GM23338 (cell line): Measurements from ENCODE around the gene CFAP97D2. TPM values are rescaled to one million over a fixed set of nuclear protein-coding genes. Genes with fewer than 3 reads are reported as not detected.

Experiments
- ATAC-seq: fragments of 200-7000 bp; cut with Tn5 transposase; 3 replicates; pipeline ENCODE4 v1.9.1; 2020
- DNase-seq: peaks from one replicate; pipeline ENCODE4 v3.0.0-alpha.2; 2015; ENCODE audit warnings: low spot score
- H2AFZ ChIP-seq: fragments of 200-600 bp; sonication (generic); 2 replicates; pipeline ENCODE4 v1.8.0; 2016; ENCODE audit warnings: antibody characterized with exemption, mild to moderate bottlenecking, moderate library complexity
- H3F3A ChIP-seq: fragments of 200-600 bp; sonication (generic); replicated peaks from 2 replicates; pipeline ENCODE4 v1.8.0; 2017; ENCODE audit warnings: antibody characterized with exemption, mixed run types, low read depth
- H3K27ac ChIP-seq: fragments of 200-600 bp; sonication (generic); 2 replicates; pipeline ENCODE4 v1.6.1; 2016; ENCODE audit warnings: low read depth
- H3K27me3 ChIP-seq: fragments of 200-600 bp; sonication (generic); 2 replicates; pipeline ENCODE4 v1.8.0; 2016; ENCODE audit warnings: mild to moderate bottlenecking, mixed run types, moderate library complexity; ENCODE audit not compliant: insufficient read depth
- H3K36me3 ChIP-seq: fragments of 200-600 bp; sonication (generic); 2 replicates; pipeline ENCODE4 v1.8.0; 2016; ENCODE audit warnings: mild to moderate bottlenecking; ENCODE audit not compliant: insufficient read depth
- H3K4me1 ChIP-seq: fragments of 200-600 bp; sonication (generic); 2 replicates; pipeline ENCODE4 v1.8.0; 2016; ENCODE audit warnings: mild to moderate bottlenecking, moderate library complexity; ENCODE audit not compliant: insufficient read depth
- H3K4me2 ChIP-seq: fragments of 200-600 bp; sonication (generic); 2 replicates; pipeline ENCODE4 v1.7.1; 2017; ENCODE audit warnings: mixed run types
- H3K4me3 ChIP-seq: fragments of 200-600 bp; sonication (generic); 2 replicates; pipeline ENCODE4 v1.6.1; 2016; ENCODE audit warnings: mixed run types
- H3K79me2 ChIP-seq: fragments of 200-600 bp; sonication (generic); replicated peaks from 2 replicates; pipeline ENCODE4 v1.8.0; 2017; ENCODE audit warnings: mild to moderate bottlenecking; ENCODE audit not compliant: insufficient read depth
- H3K9me2 ChIP-seq: fragments of 200-600 bp; sonication (generic); 2 replicates; pipeline ENCODE4 v1.8.0; 2017; ENCODE audit not compliant: insufficient read depth
- H4K20me1 ChIP-seq: fragments of 200-600 bp; sonication (generic); replicated peaks from 2 replicates; pipeline ENCODE4 v1.8.0; 2017; ENCODE audit warnings: mild to moderate bottlenecking; ENCODE audit not compliant: insufficient read depth
- H3K27ac Mint-ChIP-seq: 2 replicates; pipeline ENCODE4 v1.8.0; 2020; ENCODE audit warnings: inconsistent platforms, mild to moderate bottlenecking, moderate library complexity, mixed read lengths
- H3K27me3 Mint-ChIP-seq: 3 replicates; pipeline ENCODE4 v1.8.0; 2022; ENCODE audit warnings: low read depth, mild to moderate bottlenecking, moderate library complexity, mixed read lengths, inconsistent platforms; ENCODE audit not compliant: insufficient read depth, poor library complexity
- H3K36me3 Mint-ChIP-seq: 3 replicates; pipeline ENCODE4 v1.8.0; 2021; ENCODE audit warnings: low read depth, mild to moderate bottlenecking, inconsistent platforms, moderate library complexity, mixed read lengths
- H3K4me1 Mint-ChIP-seq: 3 replicates; pipeline ENCODE4 v1.8.0; 2020; ENCODE audit warnings: mild to moderate bottlenecking, inconsistent platforms, mixed read lengths
- H3K4me3 Mint-ChIP-seq: 3 replicates; pipeline ENCODE4 v1.8.0; 2021; ENCODE audit warnings: moderate library complexity, mild to moderate bottlenecking, inconsistent platforms, mixed read lengths
- H3K9me3 Mint-ChIP-seq: 3 replicates; pipeline ENCODE4 v1.8.0; 2020; ENCODE audit warnings: moderate library complexity, mild to moderate bottlenecking, inconsistent platforms, mixed read lengths
- CREB1 ChIP-seq: fragments of 250-450 bp; sonication (Bioruptor Pico); IDR thresholded peaks from 2 replicates; pipeline ENCODE4 v1.5.0; 2020; ENCODE audit warnings: low read depth, mild to moderate bottlenecking, moderate library complexity
- CTCF ChIP-seq, 2 experiments: fragments of 200-600 bp in 1 of 2; sonication (generic) in 1 of 2; conservative IDR thresholded peaks; 2 replicates each; pipeline versions ENCODE4 v1.5.1 to v1.6.1; 2016 to 2017; ENCODE audit warnings: antibody characterized with exemption in 2 of 2, low read depth in 2 of 2, mild to moderate bottlenecking in 2 of 2, moderate library complexity in 1 of 2
- ETS1 ChIP-seq: IDR thresholded peaks from 2 replicates; pipeline ENCODE4 v1.6.1; 2016; ENCODE audit warnings: antibody characterized with exemption
- EZH2 ChIP-seq: fragments of 200-600 bp; sonication (generic); IDR thresholded peaks from one replicate; pipeline ENCODE4 v1.8.0; 2017; ENCODE audit warnings: antibody characterized with exemption, mild to moderate bottlenecking, low read depth; ENCODE audit not compliant: unreplicated experiment
- EZH2phosphoT487 ChIP-seq: fragments of 200-600 bp; sonication (generic); IDR thresholded peaks from one replicate; pipeline ENCODE4 v1.8.1; 2018; ENCODE audit warnings: antibody characterized with exemption; ENCODE audit not compliant: unreplicated experiment
- JUNB ChIP-seq: IDR thresholded peaks from one replicate; pipeline ENCODE4 v1.6.1; 2016; ENCODE audit warnings: antibody characterized with exemption; ENCODE audit not compliant: unreplicated experiment
- NANOG ChIP-seq: IDR thresholded peaks from 2 replicates; pipeline ENCODE4 v1.6.1; 2016; ENCODE audit warnings: antibody characterized with exemption, borderline replicate concordance
- POLR2AphosphoS5 ChIP-seq: IDR thresholded peaks from 2 replicates; pipeline ENCODE4 v1.6.1; 2016; ENCODE audit warnings: antibody characterized with exemption, low read depth
- REST ChIP-seq: IDR thresholded peaks from one replicate; pipeline ENCODE4 v1.6.1; 2018; ENCODE audit warnings: antibody characterized with exemption; ENCODE audit not compliant: unreplicated experiment
- STAT1 ChIP-seq: IDR thresholded peaks from one replicate; pipeline ENCODE4 v1.6.1; 2016; ENCODE audit warnings: antibody characterized with exemption; ENCODE audit not compliant: unreplicated experiment
- ZNF114 ChIP-seq: fragments of 250-450 bp; sonication (Bioruptor Pico); IDR thresholded peaks from 2 replicates; pipeline ENCODE4 v1.5.0; 2020; ENCODE audit warnings: mild to moderate bottlenecking, moderate library complexity
- ZNF331 ChIP-seq: fragments of 250-450 bp; sonication (Bioruptor Pico); IDR thresholded peaks from 2 replicates; pipeline ENCODE4 v1.5.0; 2020; ENCODE audit warnings: low read depth, mild to moderate bottlenecking, moderate library complexity
- ZNF462 ChIP-seq: fragments of 250-450 bp; sonication (Bioruptor Pico); IDR thresholded peaks from 2 replicates; pipeline ENCODE4 v1.5.0; 2020; ENCODE audit warnings: mild to moderate bottlenecking, moderate library complexity
- polyA plus RNA-seq: library from polyadenylated mRNA; unstranded; fragments of >200 nt; fragmentation: Nextera tagmentation; extraction: Ambion mirVana; gene quantifications from 2 replicates; pipeline ENCODE4 v1.2.1, GENCODE V29; 2016
- total RNA-seq: library from RNA; depleted of rRNA; stranded (reverse); fragments of >200 nt; shearing (Covaris generic); gene quantifications from 2 replicates; pipeline ENCODE4 v1.2.3, GENCODE V29; 2014

Gene CFAP97D2
- total and polyA plus RNA-seq, 2 experiments from 2014 or later, result not detected

GRCh38 chr13:114142137-114142550, 36.9 kb upstream of the CFAP97D2 start:
- Histone ChIP-seq H3K4me3 (no peak overlapping the region), H2AFZ (no peak overlapping the region), H3K36me3 (no peaks in the 10 kb centered on the region), H3K27me3 (no peaks in the 10 kb centered on the region), H3K4me2 (no peak overlapping the region), H4K20me1 (no peaks in the 10 kb centered on the region), H3K9me2 (no peaks in the 10 kb centered on the region), H3K4me1 (no peaks in the 10 kb centered on the region), H3F3A (no peaks in the 10 kb centered on the region), H3K27ac (no peak overlapping the region), H3K79me2 (no peaks in the 10 kb centered on the region)
- no peak overlapping the region for H3K4me3 Mint-ChIP-seq
- H3K27me3 Mint-ChIP-seq, result peaks cover 9% of the 10 kb centered on the region
- no peak overlapping the region for H3K27ac Mint-ChIP-seq
- H3K9me3 Mint-ChIP-seq, result peaks cover 7% of the 10 kb centered on the region; the same call in 2 of the 3 replicates
- TF ChIP-seq REST, result no peak
- TF ChIP-seq JUNB, result no peak
- no peak for TF ChIP-seq ETS1
- TF ChIP-seq CREB1 (CRISPR knock-in tag), result no peak
- no peak for TF ChIP-seq CTCF (conservative IDR thresholded peaks at IDR 0.05; ENCODE audit: low read depth in 2 of 2)
- TF ChIP-seq EZH2, result no peak
- TF ChIP-seq POLR2AphosphoS5, result no peak
- TF ChIP-seq ZNF331 (CRISPR knock-in tag), result no peak
- TF ChIP-seq NANOG, result no peak
- TF ChIP-seq STAT1, result no peak
- TF ChIP-seq ZNF462 (CRISPR knock-in tag), result no peak
- no peak for TF ChIP-seq ZNF114 (CRISPR knock-in tag)
- TF ChIP-seq EZH2phosphoT487, result no peak
- peaks cover 3% of the 10 kb centered on the region; the same call in 1 of the 3 replicates for H3K36me3 Mint-ChIP-seq
- H3K4me1 Mint-ChIP-seq, result peaks cover 7% of the 10 kb centered on the region
- DNase-seq (no peak), ATAC-seq (no peak)
